Lung microvascular endothelial cell (primary cell): ENCODE results near the gene ENTPD8. TPM values are rescaled to one million over a fixed set of nuclear protein-coding genes. Genes with fewer than 3 reads are reported as not detected.

ENCODE experiments used
- DNase-seq, 2 donors: peaks; one replicate each; pipeline versions ENCODE4 v3.0.0 to v3.0.0-alpha.2; 2010; ENCODE audit warnings: low read depth in 2 of 2
- total RNA-seq: library from RNA; depleted of rRNA; stranded (reverse); fragments of >200 nt; gene quantifications from 2 replicates; pipeline ENCODE4 v1.2.1, GENCODE V29; 2014

ENTPD8 gene
- total RNA-seq, 1 donor from 2014 or later = 0.20 TPM

DNA sequence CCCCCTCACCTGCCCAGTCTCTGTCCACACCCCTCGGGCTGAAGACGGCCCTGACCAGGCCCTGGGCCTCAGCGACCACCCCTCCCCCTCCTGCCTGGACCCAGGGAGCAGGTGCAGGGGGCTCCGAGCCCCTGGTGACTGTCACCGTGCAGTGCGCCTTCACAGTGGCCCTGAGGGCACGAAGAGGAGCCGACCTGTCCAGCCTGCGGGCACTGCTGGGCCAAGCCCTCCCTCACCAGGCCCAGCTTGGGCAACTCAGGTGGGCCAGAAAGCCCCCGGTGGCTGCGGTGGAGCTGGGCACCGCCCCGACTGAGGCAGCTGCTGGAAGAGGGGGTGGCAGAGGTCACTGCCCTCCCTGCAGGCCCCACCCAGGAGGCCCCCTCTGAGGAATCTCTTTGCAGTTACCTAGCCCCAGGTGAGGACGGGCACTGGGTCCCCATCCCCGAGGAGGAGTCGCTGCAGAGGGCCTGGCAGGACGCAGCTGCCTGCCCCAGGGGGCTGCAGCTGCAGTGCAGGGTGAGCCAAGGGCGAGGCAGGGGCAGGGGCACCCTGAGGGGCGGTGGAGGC is 7.7 kb downstream of the ENTPD8 start:
- DNase-seq = no peak

DNA sequence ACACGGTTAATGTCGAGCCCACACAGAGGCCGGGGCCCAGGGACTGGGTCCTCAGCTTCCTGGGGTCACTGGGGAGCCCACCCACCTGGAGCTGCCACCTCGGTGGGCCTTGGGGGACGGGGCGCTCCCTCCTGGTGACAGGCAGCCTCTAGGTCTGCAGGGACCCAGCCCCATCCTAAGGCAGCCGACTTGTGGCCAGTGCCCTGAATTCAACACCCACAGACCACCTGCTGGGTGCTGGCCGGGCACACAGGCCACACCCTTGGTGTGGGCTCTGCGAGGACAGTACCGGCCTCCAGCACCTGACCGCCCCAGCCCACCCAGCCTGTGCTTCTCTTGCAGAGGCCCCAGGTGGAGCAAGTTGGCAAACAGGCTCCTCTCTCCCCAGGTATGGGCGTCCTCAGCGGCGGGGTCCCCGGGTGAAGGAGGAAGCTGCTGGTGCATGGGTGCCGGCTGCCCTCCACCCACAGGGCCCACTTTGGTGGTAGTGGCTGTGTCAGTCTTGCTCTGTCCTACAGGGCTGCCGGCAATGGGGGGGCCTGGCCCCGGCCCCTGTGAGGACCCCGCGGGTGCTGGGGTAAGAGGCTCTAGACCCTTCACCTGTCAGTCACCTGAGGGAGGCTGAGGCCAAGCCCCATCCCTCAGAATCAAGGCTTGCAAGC is 8.3 kb downstream of the ENTPD8 start:
- DNase-seq = no peak

DNA sequence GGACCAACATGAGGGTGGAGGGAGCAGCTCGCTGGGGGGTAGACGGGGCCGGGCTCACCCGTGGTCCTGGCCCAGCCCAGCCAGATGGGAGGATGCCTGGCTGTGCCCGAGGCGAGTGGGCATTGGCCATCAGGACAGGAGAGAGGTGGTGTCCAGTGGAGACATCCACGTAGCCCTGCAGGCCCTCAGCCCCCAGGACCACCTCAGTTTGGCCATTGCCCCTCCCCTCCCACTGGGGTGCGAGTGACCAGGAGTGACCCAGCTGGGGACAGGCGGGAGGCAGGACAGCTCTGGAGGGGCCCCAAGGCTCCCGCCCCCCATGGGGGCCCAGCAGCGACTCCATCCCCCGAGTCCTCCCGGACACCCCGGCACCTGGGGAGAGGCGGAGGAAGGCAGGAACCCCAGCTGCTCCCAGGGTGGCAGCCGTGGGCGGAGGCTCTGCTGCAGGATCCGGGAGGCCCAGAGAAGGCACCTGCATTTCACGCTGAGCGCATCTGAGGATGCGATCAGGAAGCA is 9.7 kb downstream of the ENTPD8 start:
- no peak for DNase-seq

DNA sequence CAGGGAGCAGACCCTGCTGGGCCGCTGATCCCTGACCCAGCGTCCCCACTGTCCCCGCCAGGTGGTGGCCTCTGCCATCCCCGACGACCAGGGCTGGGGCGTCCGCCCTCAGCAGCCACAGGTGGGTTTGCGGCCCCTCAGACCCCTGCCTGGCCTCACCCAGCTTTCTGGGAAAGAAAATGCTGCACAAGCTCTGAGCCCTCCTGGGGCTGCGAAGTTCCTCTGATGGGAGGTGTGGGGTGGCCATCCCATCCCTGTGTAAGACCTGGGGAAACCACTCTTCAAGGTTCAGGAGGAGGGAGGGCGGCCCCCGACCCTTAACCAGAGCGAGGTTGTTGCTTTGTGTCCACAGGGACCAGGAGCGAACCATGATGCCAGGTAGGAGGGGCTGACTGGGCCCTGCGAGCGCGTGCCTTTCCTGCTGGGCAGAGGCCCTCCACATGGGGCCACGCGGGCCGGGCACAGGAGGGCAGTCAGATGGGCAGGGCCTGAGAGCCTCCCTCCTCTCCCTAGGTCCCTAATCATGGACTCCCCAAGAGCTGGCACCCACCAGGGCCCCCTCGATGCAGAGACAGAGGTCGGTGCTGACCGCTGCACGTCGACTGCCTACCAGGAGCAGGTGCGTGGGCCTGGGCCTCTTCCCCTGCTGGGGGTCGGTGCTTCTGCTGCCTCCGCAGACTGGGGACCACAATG is 10.3 kb downstream of the ENTPD8 start:
- DNase-seq = no peak

DNA sequence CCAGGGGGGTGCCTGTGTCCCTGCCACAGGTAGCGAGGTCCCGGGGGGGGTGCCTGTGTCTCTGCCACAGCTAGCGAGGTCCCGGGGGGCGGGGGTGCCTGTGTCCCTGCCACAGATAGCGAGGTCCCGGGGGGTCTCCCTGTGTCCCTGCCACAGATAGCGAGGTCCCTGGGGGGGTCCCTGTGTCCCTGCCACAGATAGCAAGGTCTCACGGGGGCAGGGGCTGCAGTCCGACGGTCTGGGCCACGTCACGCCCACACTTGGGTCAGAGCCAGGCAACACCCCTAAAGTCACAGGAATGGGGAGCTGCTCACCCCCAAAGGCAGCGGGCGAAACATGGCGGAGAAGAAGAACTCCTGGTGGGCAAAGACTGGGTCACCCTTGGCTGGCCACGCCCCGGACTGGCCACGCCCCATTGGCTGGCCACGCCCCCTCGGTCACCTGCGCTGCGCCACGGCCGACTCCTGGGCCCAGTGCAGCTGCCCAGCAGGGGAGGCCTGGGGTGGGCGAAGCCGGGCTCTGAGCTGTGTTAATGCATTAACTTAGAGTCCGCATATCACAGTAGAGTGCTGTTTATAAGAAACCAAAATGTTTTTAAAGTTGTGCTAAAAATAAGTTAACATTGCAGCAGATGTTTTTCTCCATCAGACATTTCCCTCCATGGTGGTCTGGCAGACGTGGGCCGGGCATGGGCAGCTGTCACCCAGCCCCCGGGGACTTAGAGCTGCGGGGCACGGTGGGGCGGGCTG is 11.0 kb downstream of the ENTPD8 start:
- no peak for DNase-seq

DNA sequence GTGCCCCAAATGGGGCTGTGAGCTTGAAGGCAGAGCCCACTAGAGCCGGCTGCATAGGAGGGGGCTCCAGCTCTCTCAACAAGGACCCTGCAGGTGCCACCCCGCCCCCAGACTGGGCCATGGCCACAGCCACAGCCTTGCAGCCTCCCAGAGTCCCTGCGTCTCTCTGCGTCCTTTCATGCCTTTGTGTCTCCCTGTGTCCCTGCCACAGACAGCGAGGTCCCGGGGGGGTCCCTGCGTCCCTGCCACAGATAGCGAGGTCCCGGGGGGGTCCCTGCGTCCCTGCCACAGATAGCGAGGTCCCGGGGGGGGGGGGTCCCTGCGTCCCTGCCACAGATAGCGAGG is 11.6 kb downstream of the ENTPD8 start:
- no peak for DNase-seq

DNA sequence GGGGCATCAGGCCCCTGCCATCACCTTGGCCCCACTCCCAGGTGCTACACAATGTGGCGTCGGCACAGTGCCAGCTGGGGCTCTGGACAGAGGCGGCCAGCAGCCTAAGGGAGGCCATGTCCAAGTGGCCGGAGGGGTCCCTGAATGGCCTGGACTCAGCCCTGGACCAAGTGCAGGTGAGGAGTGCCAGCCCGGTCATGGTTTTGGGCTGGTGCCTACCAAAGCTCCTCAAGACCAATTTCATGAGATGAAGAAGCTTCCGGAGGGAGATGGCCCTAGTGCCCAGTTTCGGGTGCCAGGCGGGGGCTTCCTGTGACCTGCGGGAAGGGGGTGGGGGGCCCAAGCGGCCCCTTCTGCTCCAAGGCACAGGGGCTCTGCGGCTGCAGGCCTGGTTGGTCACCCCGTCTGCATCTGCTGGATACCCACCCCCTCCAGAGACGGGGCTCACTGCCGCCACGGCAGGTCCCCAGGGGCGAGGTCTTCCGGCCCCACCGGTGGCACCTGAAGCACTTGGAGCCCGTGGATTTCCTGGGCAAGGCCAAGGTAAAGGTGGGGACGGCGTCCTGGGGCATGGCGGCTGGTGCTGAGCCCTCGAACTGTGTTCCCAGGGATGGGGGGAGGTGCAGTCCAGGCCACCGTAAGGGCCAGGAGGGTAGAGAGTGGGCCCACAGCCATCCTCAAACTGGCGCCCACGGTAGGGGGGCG is 12.2 kb downstream of the ENTPD8 start:
- DNase-seq = no peak

DNA sequence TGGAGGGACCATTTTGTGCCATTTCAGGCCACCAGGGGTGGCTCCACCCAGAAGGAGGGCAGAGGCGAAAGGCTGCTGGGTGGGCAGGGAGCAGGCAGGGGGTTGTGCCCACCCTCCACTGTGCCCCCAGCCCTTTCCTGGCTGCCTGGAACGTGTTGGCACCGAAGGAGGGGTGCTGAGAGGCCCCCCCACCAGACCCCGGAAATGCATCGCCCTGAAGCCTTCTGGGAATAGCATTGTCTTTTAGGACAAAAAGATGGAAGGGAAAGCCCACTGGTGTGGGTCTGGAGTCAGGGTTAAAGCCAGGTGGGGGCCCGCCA is 12.9 kb downstream of the ENTPD8 start:
- DNase-seq = no peak

DNA sequence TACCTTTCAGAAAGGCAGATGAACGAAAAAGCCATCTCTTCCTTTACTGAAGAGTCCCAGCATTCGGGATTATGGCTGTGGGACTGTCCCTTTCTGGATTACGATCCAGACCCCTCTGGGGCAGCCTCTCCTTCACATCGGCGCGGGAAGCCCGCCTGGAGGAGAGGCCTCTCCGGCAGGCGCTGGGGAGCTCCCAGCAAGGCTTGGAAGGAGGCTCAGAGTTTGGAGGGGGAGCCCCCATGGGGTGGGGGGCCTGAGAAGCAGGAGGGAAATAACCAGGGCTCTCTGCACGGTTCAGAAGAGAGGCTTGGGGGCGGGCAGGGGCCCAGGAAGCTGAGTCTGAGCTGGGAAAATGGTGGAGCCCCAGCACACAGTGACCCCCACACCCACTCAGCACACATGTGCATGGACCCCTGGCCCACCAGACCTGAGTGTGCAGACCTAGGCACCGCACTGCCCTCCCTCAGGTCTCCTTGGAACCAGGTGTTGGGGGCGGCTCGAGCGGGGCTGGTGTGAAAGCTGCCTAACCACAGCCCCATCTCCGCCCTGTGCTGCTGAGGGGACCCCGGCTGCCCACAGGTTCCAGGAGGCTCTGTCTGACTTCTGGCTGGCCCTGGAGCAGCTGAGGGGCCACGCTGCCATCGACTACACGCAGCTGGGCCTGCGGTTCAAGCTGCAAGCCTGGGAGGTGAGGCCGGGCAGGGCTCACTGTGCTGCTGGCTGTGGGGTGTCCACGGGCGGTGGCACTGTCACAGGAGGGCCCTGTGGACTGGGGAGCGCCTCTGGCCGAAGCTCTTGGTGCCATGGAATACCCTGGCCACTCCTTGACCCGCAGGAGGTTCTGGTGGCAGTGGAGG is 13.5 kb downstream of the ENTPD8 start:
- no peak for DNase-seq

DNA sequence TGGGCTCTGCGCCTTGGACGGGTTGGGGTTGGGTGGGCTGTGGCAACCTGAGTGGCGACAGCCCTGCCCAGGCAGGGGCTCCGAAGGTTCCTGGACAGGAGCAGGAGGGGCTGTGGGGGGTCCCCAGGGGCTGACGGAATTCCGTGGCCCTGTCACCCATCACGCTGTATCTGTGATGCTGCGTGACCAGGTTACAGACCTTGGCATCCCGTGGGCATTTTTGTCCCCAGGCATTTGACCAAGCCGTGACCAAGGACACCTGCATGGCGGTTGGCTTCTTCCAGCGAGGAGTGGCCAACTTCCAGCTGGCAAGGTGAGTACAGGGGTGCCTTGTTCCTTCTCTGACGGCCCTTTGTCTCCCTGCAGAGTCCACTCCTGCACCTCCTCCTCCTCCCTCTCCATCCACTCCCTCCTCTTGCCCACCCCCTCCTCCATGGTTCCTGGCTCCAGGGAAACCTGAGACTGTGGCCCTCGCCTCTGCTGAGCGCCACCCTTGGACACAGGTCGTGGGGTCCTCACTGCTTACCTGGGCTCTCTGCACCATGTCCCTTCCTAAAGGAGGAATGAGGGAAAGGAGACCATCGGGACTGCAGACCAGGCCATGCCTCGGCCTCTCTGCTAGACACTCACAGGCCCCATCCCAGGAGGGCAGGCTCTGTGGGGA is 15.0 kb downstream of the ENTPD8 start:
- DNase-seq = no peak

DNA sequence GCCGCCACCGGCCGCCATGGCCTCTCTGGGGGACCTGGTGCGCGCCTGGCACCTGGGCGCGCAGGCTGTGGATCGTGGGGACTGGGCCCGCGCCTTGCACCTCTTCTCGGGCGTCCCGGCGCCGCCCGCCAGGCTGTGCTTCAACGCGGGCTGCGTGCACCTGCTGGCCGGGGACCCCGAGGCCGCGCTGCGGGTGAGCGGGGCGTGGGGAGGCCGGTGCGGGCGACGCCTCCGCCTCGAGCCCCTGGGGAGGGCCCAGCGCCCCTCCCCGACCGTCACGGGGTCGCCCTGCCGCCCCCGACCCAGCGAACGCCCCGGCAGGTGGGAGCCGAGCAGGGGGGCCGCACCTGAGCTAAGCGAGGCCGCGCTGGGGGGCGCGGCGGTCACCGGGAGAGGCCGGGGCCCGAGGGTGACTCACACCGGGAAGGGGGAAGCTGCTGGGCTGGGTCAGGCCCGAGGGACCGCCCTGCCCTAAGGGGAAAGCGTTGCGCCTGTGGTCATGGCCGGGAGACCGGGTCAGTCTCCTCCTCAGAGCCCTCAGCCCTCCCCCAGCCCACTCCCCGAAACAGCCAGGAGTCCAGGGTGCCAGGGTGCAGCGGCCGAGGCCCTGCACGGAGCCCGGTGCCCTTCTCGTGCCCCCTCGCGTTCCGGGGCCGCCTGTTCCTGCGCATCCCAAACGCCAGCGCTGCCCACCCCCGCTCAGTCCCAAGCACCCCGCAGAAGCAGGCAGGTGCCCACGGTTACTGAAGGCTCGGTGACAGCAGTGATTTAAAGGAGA is 17.5 kb downstream of the ENTPD8 start:
- DNase-seq = peak in 1 of 2 donors; percentile 33

DNA sequence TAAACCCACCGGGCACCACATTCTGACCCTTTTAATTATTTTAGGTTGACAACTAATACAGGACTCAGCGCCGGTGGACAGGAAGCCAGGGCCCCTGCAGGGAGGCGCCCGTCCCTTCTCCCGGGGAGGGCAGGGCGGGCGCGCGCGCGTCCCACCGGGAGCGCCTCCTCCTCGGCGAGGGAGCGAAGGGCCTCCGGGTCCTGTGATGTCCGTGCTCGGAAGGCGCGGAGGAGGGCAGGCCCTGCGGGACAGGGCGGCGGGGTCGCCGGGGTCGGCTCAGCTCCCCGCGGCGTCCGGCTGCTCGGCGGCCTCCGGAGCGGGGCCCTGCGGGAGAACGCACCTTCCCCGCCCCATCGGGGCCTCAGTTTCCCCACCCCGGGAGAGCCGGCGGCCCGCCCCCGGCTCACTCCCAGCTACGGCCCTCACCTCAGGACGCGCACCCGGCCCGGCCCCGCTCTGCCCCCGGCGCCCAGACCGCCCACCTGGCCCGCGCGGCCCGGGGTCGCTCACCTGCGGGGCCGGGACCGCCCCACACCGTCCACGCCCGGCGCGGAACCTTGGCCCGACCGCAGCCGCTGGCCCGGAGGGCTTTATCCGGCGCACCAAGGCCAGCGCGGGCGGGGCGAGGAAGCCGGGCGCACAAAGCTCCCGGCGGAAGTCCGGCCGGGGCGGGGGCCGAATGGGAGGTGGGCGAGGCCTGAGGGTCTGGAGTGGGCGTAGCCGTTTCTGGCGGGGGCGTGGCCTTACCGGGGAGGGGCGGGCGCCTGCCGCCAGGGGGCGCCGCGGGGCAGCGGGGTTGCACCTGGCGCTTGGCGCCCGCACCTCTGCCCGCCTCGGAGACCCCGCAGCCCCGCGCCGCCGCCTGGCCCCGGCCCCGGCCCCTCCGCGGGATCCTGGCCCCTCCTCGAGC is 18.3 kb downstream of the ENTPD8 start, which contains the start of the genes EXD3 and NOXA1:
EXD3 (minus strand) TSS at position 559 of the 910 bp plus-strand sequence. CDS start 27,805 bp downstream, outside the sequence.
NOXA1 (plus strand) TSS at position 790 of the 910 bp plus-strand sequence. CDS start 137 bp downstream, outside the sequence.
- DNase-seq = peak; percentile 94 to 97

DNA sequence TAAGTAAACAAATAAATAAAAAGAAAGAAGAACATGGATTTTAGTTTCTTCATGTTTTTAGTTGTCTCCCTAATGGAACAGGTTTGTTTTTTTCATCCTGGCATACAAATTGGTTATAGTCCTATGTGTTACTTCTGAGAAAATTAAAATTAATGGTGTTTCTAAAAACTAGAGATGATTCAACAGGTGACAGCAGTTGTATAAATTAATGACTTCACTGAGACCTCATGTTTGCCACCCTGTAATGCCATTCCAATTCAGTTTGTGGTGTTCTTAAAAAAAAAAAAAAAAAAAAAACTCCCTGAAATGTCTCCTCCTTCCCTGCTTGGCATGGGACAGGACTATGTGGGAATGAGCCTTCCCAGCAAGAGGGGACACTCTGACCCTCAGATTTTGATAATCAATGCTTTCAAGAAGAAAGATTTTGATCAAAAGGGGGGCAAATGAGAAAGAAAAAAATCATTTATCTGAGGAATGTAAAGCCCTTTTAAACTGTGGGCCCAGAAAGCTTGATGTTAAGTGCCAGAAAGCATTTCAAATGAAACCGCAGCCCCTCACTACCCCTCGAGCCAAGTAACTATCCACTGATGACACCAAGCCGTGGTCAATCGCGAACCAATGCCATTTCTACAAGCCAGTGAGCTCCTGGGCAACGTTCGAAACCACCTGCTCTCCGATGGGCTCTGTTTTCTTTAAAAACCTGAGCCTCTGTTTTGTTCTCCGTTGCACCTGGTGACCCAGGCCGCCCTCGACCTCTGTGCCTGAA is 19.1 kb downstream of the ENTPD8 start:
- peak in 1 of 2 donors; percentile 31 for DNase-seq

DNA sequence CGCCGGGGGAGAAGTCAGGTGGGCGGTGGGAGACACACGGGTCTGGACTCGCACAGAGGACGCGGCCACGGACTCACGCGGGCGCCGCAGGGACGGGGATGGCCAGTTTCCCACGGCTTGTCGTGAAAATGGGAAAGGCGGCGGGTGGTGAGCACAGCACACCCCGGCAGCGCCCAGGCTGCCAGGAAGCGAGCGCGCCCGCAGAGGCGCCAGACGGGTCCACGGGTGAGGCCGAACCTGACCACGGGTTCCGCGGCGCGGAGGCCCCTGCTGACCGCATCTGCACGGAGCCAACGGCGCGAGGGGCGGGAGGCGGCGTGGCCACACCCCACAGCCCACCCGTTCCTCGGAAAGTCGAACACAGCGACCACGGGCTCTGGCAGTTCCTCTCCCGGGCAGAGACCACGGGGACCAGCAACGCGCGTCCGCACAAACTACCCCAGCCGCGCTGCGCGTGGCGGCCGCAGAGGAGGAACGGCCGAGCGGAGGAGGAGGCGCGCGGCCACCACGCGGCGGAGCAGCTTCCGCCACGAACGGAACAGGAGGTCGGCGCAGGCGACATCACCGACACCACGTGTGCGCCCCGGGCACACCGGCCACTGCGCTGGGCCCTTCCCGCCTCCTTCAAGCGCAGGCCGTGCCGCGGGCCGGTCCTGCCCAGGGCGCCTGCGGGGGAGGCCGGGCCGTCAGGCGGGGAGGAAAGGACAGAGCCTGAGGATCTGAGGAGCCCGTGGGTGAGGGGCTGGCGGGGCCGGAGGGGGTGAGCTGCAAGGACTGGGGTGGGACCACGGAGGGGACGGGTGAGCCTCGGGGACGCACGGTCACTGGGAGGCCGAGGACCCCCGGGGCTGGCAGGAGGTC is 23.8 kb downstream of the ENTPD8 start:
- peak; percentile 39 to 54 for DNase-seq

DNA sequence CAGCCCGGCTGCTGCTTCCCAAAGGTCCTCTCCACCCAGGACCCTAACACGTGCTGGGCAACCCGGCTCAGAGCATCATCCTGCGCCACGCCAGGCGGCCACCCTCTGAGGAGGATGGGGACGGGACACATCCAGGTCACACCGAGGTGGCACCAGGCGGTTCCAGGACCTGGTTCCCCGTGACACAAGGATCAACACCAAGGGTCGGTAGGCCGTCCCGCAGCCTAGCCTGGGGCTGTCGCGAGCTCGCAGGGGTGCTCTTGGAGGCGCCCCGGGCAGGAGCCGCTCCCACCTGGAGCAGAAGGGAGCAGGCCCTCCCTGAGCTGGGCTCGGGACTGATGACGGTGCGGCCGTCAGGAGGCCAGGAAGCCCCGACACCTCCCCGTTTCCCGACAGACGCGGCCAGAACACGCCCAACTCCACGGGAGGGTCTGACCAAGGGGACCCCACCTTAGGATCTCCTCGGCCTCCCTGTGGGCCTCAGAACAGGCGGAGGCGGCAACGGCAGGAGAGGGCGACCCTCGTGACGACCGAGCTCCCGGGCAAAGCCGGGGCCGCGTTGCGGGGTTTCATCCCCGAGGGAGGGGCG is 24.5 kb downstream of the ENTPD8 start:
- peak in 1 of 2 donors; percentile 51 for DNase-seq

DNA sequence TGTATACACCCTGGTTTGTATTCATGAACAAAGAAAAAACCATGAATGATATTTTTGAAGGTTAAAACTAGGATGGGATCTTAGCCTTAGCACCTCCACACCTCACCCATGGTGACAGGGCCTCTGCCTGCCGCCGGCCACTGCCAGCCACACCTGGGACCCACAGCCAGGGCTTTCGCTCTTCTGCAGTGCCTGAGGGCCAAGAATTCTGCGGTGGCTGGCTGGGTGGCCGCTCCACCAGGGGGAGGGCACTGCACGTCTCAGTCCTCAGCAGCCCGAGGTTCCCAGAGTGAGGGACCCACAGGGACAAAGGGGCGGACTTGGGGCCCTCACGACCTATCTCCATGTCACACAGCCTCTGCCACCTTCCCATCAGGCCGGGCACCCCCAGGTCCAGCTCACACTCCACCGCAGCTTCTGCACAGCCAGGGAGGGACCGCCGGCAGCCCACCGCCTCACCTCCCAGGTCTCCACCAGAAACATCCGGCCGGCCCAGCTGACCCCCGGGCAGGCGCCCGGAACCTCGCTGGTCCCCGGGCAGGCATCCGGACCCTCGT is 25.1 kb downstream of the ENTPD8 start:
- DNase-seq = no peak
